ENCODE measurements around the gene CCDC149. TPM values are rescaled to one million over a fixed set of nuclear protein-coding genes. Genes with fewer than 3 reads are reported as not detected.

CCDC149 gene
- total RNA-seq, 1 donor from 2014 or later, result 5.2 TPM

DNA sequence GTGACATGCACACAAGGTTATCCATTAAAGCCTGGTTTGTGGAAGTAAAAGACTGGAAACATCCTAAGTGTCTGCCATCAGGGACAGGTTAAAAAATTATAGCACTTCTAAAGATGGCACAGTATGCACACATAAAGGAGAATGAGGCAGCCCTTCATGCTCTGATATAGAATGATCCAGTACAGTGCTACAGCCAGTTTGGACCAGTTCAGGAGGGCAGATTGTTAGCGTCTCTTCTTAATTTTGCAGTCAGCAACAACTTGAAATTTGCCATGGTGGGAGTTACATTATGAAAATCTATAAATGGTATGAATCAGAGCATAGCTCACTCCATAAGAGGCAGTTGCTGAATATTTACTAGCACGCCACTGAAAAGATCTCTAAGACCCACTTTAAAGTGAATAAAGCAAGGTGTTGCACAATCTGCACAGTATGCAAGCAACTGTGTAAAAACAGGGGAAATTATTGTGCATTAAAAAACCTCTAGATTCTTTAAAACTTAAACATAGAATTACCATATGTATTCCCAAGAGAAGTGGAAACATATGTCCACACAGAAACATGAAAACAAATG lies 137.7 kb downstream of the CCDC149 start:
- Mint-ChIP-seq H3K36me3 (ENCODE audit: unreplicated experiment) (no peaks in the 10 kb centered on the region), H3K27me3 (ENCODE audit: unreplicated experiment) (peaks cover 4% of the 10 kb centered on the region), H3K4me3 (ENCODE audit: unreplicated experiment) (no peak overlapping the region), H3K9me3 (ENCODE audit: unreplicated experiment) (no peaks in the 10 kb centered on the region), H3K4me1 (ENCODE audit: low read depth, unreplicated experiment) (no peaks in the 10 kb centered on the region), H3K27ac (ENCODE audit: unreplicated experiment) (no peak overlapping the region)
- TF ChIP-seq, protein P1, sequence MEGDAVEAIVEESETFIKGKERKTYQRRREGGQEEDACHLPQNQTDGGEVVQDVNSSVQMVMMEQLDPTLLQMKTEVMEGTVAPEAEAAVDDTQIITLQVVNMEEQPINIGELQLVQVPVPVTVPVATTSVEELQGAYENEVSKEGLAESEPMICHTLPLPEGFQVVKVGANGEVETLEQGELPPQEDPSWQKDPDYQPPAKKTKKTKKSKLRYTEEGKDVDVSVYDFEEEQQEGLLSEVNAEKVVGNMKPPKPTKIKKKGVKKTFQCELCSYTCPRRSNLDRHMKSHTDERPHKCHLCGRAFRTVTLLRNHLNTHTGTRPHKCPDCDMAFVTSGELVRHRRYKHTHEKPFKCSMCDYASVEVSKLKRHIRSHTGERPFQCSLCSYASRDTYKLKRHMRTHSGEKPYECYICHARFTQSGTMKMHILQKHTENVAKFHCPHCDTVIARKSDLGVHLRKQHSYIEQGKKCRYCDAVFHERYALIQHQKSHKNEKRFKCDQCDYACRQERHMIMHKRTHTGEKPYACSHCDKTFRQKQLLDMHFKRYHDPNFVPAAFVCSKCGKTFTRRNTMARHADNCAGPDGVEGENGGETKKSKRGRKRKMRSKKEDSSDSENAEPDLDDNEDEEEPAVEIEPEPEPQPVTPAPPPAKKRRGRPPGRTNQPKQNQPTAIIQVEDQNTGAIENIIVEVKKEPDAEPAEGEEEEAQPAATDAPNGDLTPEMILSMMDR (IDR thresholded peaks at IDR 0.05; ENCODE audit: partially characterized antibody, unreplicated experiment), result no peak
- DNase-seq, result no peak

DNA sequence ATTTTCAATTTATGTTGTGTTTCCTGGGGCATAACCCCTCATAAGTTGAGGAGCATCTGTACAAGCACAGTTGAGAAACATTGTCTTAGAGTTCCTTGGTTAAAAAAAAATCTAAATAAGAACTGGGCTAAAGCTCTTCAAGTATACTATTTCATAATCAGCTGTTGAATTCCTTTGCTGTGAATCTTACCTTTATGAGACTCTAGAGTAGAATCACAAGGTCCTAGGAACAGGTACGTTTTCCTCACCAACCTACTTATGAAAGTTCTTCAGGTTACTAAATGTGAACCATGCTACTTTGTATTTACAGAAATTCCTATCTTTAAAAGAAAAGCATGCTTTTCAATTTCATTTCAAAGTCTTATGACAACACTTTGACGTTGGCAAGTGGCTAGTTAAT lies 138.4 kb downstream of the CCDC149 start:
- Mint-ChIP-seq H3K36me3 (ENCODE audit: unreplicated experiment) (no peaks in the 10 kb centered on the region), H3K27me3 (ENCODE audit: unreplicated experiment) (peaks cover 4% of the 10 kb centered on the region), H3K4me1 (ENCODE audit: low read depth, unreplicated experiment) (no peaks in the 10 kb centered on the region), H3K27ac (ENCODE audit: unreplicated experiment) (no peak overlapping the region), H3K9me3 (ENCODE audit: unreplicated experiment) (no peaks in the 10 kb centered on the region), H3K4me3 (ENCODE audit: unreplicated experiment) (no peak overlapping the region)
- TF ChIP-seq, protein P1 (IDR thresholded peaks at IDR 0.05; ENCODE audit: partially characterized antibody, unreplicated experiment), result no peak
- no peak for DNase-seq

DNA sequence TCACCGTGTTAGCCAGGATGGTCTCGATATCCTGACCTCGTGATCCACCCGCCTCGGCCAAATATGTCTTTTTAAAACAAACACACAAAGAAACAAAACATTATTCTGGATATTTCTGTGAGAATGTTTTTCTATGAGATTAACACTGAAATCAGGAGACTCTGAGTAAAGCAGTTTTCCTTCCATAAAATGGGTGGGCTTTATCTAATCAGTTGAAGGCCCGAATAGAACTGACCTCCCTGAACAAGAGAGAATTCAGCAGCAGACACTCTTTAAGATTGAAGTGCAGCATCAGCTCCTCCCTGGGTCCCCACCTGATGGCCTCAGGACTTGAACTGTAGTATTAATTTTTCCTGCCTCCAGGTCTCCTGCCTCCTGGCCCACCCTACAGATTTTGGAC lies 139.9 kb downstream of the CCDC149 start:
- Mint-ChIP-seq H3K4me1 (ENCODE audit: low read depth, unreplicated experiment) (no peaks in the 10 kb centered on the region), H3K36me3 (ENCODE audit: unreplicated experiment) (no peaks in the 10 kb centered on the region), H3K9me3 (ENCODE audit: unreplicated experiment) (no peaks in the 10 kb centered on the region), H3K27ac (ENCODE audit: unreplicated experiment) (no peak overlapping the region), H3K27me3 (ENCODE audit: unreplicated experiment) (peaks cover 4% of the 10 kb centered on the region), H3K4me3 (ENCODE audit: unreplicated experiment) (no peak overlapping the region)
- DNase-seq, result no peak
- TF ChIP-seq, protein P1 (IDR thresholded peaks at IDR 0.05; ENCODE audit: partially characterized antibody, unreplicated experiment), result no peak

DNA sequence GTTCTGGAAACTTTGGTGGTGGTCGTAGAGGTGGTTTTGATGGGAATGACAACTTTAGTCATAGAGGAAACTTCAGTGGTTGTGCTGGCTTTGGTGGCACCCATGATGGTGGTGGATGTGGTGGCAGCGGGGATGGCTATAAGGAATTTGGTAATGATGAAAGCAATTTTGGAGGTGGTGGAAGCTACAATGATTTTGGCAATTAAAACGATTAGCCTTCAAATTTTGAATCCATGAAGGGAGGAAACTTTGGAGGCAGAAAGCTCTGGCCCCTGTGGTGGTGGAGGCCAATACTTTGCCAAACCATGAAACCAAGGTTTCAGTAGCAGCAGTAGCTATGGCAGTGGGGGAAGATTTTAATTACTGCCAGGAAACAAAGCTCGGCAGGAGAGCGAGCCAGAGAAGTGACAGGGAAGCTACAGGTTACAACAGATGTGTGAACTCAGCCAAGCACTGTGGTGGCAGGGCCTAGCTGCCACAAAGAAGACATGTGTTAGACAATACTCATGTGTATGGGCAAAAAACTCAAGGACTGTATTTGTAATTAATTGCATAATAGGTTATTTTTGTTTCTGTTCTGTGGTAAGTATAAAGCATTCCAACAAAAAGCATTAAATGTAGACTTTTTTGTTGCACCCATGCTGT lies 140.7 kb downstream of the CCDC149 start:
- no peaks in the 10 kb centered on the region for H3K36me3 Mint-ChIP-seq (ENCODE audit: unreplicated experiment)
- no peak overlapping the region for H3K4me3 Mint-ChIP-seq (ENCODE audit: unreplicated experiment)
- no peak overlapping the region for H3K27ac Mint-ChIP-seq (ENCODE audit: unreplicated experiment)
- DNase-seq, result no peak
- H3K9me3 Mint-ChIP-seq (ENCODE audit: unreplicated experiment), result no peaks in the 10 kb centered on the region
- H3K4me1 Mint-ChIP-seq (ENCODE audit: low read depth, unreplicated experiment), result no peaks in the 10 kb centered on the region
- H3K27me3 Mint-ChIP-seq (ENCODE audit: unreplicated experiment), result peaks cover 4% of the 10 kb centered on the region
- TF ChIP-seq, protein P1 (IDR thresholded peaks at IDR 0.05; ENCODE audit: partially characterized antibody, unreplicated experiment), result no peak

DNA sequence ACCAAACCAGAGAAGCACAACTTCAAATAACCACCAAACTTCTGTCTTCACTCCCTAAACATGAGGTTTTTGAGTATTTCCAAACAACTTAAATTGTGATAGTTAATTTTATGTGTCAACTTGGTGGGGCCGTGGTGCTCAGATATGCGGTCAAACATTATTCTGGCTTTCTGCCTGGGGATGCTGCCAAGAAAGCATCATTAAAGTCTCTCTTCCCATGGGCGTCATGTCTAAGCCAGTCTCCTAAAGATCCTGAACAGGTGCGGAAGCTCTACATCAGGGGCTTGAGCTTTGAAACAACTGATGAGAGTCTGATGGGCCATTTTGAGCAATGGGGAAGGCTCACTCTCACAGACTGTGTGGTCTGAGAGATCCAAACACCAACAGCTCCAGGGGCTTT lies 141.6 kb downstream of the CCDC149 start:
- Mint-ChIP-seq H3K4me1 (ENCODE audit: low read depth, unreplicated experiment) (no peaks in the 10 kb centered on the region), H3K27me3 (ENCODE audit: unreplicated experiment) (peaks cover 4% of the 10 kb centered on the region), H3K36me3 (ENCODE audit: unreplicated experiment) (peaks cover 7% of the 10 kb centered on the region), H3K9me3 (ENCODE audit: unreplicated experiment) (no peaks in the 10 kb centered on the region), H3K4me3 (ENCODE audit: unreplicated experiment) (no peak overlapping the region), H3K27ac (ENCODE audit: unreplicated experiment) (no peak overlapping the region)
- TF ChIP-seq, protein P1 (IDR thresholded peaks at IDR 0.05; ENCODE audit: partially characterized antibody, unreplicated experiment), result no peak
- no peak for DNase-seq

All from glutamatergic neuron (in vitro differentiated cells).